ENCODE measurements around the gene FGD5.
A peak's percentile ranks its signal among the peaks of the same experiment; 100 is the strongest.
"Not testable (repeated sequence)": the region's sequence is repeated elsewhere in the genome, so short reads cannot be mapped to it uniquely, and the experiment has no call there.

The FGD5 gene

GRCh38 chr3:14801668-14802380, 16.9 kb upstream of the FGD5 start:
- no peak overlapping the region for H3K4me3 ChIP-seq (ENCODE audit: low read length)
- no peak overlapping the region for H3K9ac ChIP-seq (ENCODE audit: low read depth, low read length)
- no peaks in the 10 kb centered on the region for H3K36me3 ChIP-seq (ENCODE audit: insufficient read depth, low read depth, low read length)
- 0 out of 2 replicates have a peak, but pooled peaks cover 3% of the 10 kb centered on the region for H3K27me3 ChIP-seq (ENCODE audit: insufficient read depth, low read length)
- H3K9me3 ChIP-seq (ENCODE audit: insufficient read depth, low read depth, low read length) = no peaks in the 10 kb centered on the region
- no peaks in the 10 kb centered on the region for H3K4me1 ChIP-seq (ENCODE audit: insufficient read depth, low read length)
- H3K27ac ChIP-seq (ENCODE audit: low read length) = no peak overlapping the region

DNA sequence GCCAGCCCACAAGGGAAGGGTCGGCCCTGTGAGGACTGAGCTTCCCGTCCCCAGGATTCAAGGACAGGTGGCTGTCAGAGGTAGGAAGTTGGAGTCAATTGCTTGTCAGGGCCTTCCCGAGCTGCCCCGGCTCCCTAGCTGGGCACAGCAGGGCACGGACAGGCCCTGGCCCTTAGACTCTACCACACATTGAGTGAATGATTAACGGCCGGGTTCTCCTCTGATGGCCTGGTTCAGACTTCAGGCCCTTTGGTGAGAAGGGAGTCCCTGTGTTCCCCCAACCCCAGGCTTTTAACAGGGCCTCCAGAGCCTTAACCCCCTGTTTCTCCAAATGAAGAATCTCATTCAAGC, 16.4 kb upstream of the FGD5 start:
- H3K36me3 ChIP-seq (ENCODE audit: insufficient read depth, low read depth, low read length) = no peaks in the 10 kb centered on the region
- no peak overlapping the region for H3K4me3 ChIP-seq (ENCODE audit: low read length)
- no peak overlapping the region for H3K9ac ChIP-seq (ENCODE audit: low read depth, low read length)
- H3K9me3 ChIP-seq (ENCODE audit: insufficient read depth, low read depth, low read length) = no peaks in the 10 kb centered on the region
- H3K27me3 ChIP-seq (ENCODE audit: insufficient read depth, low read length) = 0 out of 2 replicates have a peak, but pooled peaks cover 9% of the 10 kb centered on the region
- H3K27ac ChIP-seq (ENCODE audit: low read length) = no peak overlapping the region
- no peaks in the 10 kb centered on the region for H3K4me1 ChIP-seq (ENCODE audit: insufficient read depth, low read length)

DNA sequence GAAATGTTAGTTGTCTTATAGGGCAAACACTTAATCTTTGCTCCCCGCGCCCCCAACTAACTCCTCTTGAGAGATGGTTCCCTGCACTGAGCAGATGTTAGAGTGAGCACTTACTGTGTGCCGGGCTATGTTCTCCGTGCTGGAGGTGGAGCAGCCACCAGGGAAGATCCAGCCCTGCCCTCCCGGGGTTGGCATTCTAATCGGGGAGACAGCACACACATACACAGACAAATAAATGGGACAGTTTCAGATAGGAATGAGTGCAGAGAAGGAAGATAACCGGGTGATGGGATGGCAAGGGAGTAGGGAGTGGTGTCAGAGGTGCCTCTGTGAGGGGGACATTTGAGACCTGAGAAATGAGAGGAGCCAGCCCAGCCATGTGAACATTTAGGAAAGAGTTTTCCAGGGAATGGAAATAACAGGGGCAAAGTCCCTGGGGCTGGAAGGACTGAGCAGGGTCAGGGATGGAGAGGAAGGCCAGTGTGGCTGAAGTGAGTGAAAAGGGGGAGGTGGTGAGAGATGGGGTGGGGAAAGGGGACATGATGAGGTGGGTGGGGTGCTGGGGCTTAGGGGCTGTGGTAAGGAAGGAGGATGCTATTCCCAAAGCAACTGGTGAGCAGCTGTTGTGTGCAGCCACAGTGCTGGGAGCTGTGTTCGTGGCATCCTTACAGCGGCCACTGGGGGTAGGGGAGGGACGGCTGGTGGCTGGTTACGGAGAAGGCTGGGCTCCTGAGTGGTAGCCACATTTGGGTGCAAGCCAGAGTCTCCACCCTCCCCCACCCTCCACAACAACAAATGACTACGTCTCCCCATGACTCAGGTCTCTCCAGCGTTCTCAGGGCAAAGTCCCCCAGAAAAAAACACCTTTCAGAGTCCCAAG, 15.4 kb upstream of the FGD5 start:
- Histone ChIP-seq H3K27me3 (ENCODE audit: insufficient read depth, low read length) (peaks cover 18% of the 10 kb centered on the region), H3K4me1 (ENCODE audit: insufficient read depth, low read length) (no peaks in the 10 kb centered on the region), H3K9ac (ENCODE audit: low read depth, low read length) (no peak overlapping the region), H3K4me3 (ENCODE audit: low read length) (no peak overlapping the region), H3K36me3 (ENCODE audit: insufficient read depth, low read depth, low read length) (no peaks in the 10 kb centered on the region), H3K27ac (ENCODE audit: low read length) (no peak overlapping the region), H3K9me3 (ENCODE audit: insufficient read depth, low read depth, low read length) (no peaks in the 10 kb centered on the region)

- no peak overlapping the region for H3K27ac ChIP-seq (ENCODE audit: low read length)
- no peak overlapping the region for H3K4me3 ChIP-seq (ENCODE audit: low read length)
- no peaks in the 10 kb centered on the region for H3K4me1 ChIP-seq (ENCODE audit: insufficient read depth, low read length)
- H3K9me3 ChIP-seq (ENCODE audit: insufficient read depth, low read depth, low read length) = no peaks in the 10 kb centered on the region
- H3K27me3 ChIP-seq (ENCODE audit: insufficient read depth, low read length) = peaks cover 27% of the 10 kb centered on the region
- H3K9ac ChIP-seq (ENCODE audit: low read depth, low read length) = no peak overlapping the region
- no peaks in the 10 kb centered on the region for H3K36me3 ChIP-seq (ENCODE audit: insufficient read depth, low read depth, low read length)
Measured at GRCh38 chr3:14803981-14804834, 14.6 kb upstream of the FGD5 start.

- Histone ChIP-seq H3K4me3 (ENCODE audit: low read length) (no peak overlapping the region), H3K4me1 (ENCODE audit: insufficient read depth, low read length) (no peaks in the 10 kb centered on the region), H3K36me3 (ENCODE audit: insufficient read depth, low read depth, low read length) (no peaks in the 10 kb centered on the region), H3K27ac (ENCODE audit: low read length) (no peak overlapping the region), H3K9ac (ENCODE audit: low read depth, low read length) (no peak overlapping the region), H3K9me3 (ENCODE audit: insufficient read depth, low read depth, low read length) (no peaks in the 10 kb centered on the region), H3K27me3 (ENCODE audit: insufficient read depth, low read length) (peaks cover 36% of the 10 kb centered on the region)
Measured at GRCh38 chr3:14804835-14805780, 13.7 kb upstream of the FGD5 start.

- H3K9ac ChIP-seq (ENCODE audit: low read depth, low read length) = no peak overlapping the region
- no peaks in the 10 kb centered on the region for H3K9me3 ChIP-seq (ENCODE audit: insufficient read depth, low read depth, low read length)
- no peak overlapping the region for H3K4me3 ChIP-seq (ENCODE audit: low read length)
- no peaks in the 10 kb centered on the region for H3K4me1 ChIP-seq (ENCODE audit: insufficient read depth, low read length)
- H3K27ac ChIP-seq (ENCODE audit: low read length) = no peak overlapping the region
- H3K36me3 ChIP-seq (ENCODE audit: insufficient read depth, low read depth, low read length) = no peaks in the 10 kb centered on the region
- H3K27me3 ChIP-seq (ENCODE audit: insufficient read depth, low read length) = peaks cover 43% of the 10 kb centered on the region
Measured at GRCh38 chr3:14805961-14806537, 12.7 kb upstream of the FGD5 start.

GRCh38 chr3:14806641-14807263, 12.0 kb upstream of the FGD5 start:
- Histone ChIP-seq H3K4me1 (ENCODE audit: insufficient read depth, low read length) (no peaks in the 10 kb centered on the region), H3K9me3 (ENCODE audit: insufficient read depth, low read depth, low read length) (no peaks in the 10 kb centered on the region), H3K4me3 (ENCODE audit: low read length) (no peak overlapping the region), H3K36me3 (ENCODE audit: insufficient read depth, low read depth, low read length) (no peaks in the 10 kb centered on the region), H3K27ac (ENCODE audit: low read length) (no peak overlapping the region), H3K27me3 (ENCODE audit: insufficient read depth, low read length) (peaks cover 50% of the 10 kb centered on the region), H3K9ac (ENCODE audit: low read depth, low read length) (no peak overlapping the region)

GRCh38 chr3:14808025-14808424, 10.7 kb upstream of the FGD5 start:
- Histone ChIP-seq H3K36me3 (ENCODE audit: insufficient read depth, low read depth, low read length) (no peaks in the 10 kb centered on the region), H3K9ac (ENCODE audit: low read depth, low read length) (no peak overlapping the region), H3K27me3 (ENCODE audit: insufficient read depth, low read length) (peaks cover 63% of the 10 kb centered on the region), H3K27ac (ENCODE audit: low read length) (no peak overlapping the region), H3K9me3 (ENCODE audit: insufficient read depth, low read depth, low read length) (no peaks in the 10 kb centered on the region), H3K4me3 (ENCODE audit: low read length) (no peak overlapping the region), H3K4me1 (ENCODE audit: insufficient read depth, low read length) (no peaks in the 10 kb centered on the region)

DNA sequence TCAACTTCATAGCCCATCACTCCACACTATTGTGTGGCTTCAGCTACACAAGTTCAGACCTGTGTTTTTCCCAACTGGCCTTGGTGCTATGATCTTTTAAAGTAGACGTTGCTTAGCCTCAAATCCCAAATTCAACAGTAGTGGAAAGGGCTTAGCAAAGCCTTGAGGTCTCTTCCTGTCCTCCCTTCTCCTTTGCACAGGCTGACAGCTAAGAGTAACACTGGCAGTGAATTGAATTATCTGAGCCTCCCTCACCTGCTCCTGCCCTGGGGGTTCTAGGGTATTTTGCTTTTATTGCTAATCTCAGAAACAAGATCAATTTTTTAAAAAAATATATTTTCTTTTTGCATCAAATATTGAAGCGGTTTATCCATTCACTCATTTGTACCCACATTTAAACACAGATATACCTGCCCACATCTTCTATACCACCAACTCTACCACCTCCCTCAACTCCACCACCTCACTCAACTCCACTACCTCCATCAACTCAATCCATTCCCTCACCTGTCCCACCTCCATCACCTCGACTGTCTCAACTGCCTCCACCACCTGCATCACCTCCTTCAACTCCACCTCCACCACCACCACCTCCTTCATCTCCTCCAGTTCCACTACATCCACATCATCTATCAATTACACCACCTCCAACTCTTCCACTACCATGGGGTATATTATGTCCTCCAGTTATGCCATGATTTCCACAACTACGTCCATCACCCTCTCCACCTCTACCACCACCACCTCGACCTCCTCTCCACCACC, 10.1 kb upstream of the FGD5 start:
- no peak overlapping the region for H3K27ac ChIP-seq (ENCODE audit: low read length)
- no peak overlapping the region for H3K9ac ChIP-seq (ENCODE audit: low read depth, low read length)
- H3K36me3 ChIP-seq (ENCODE audit: insufficient read depth, low read depth, low read length) = no peaks in the 10 kb centered on the region
- H3K4me1 ChIP-seq (ENCODE audit: insufficient read depth, low read length) = no peaks in the 10 kb centered on the region
- H3K9me3 ChIP-seq (ENCODE audit: insufficient read depth, low read depth, low read length) = no peaks in the 10 kb centered on the region
- no peak overlapping the region for H3K4me3 ChIP-seq (ENCODE audit: low read length)
- H3K27me3 ChIP-seq (ENCODE audit: insufficient read depth, low read length) = peaks cover 67% of the 10 kb centered on the region

DNA sequence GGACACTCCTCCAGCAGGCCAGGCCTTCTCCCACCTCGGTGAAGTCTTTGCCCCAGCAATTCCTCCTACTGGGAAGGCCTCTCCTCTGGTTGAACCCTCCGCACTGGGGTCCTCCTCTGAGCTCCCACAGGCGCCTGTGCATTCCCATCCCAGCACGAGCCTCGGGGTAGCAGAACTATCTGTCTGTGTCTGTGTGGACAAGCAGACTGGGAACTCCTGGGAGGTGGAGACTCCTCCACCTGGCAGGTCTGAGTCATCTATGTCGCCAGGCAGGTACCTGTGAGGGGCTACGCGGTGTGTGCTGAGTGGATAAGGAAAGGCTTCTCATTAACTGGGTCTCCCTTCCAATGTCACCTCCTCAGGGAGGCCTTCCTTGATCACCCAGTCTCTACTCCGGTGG, 9.2 kb upstream of the FGD5 start:
- H3K4me3 ChIP-seq (ENCODE audit: low read length) = peak overlapping the region; percentile 68; the same call in 1 of the 2 replicates
- H3K27ac ChIP-seq (ENCODE audit: low read length); H3K9ac ChIP-seq (ENCODE audit: low read depth, low read length); H3K4me1 ChIP-seq (ENCODE audit: insufficient read depth, low read length); H3K36me3 ChIP-seq (ENCODE audit: insufficient read depth, low read depth, low read length); H3K9me3 ChIP-seq (ENCODE audit: insufficient read depth, low read depth, low read length): not testable (repeated sequence)
- H3K27me3 ChIP-seq (ENCODE audit: insufficient read depth, low read length) = peaks cover 67% of the 10 kb centered on the region
